Testis (tissue), 2 donors: ENCODE data around the gene SEMA3E.

Experiments used
- CTCF ChIP-seq, 3 experiments: fragments of 450-650 bp in 2 of 3; fragments of 200-600 bp in 1 of 3; sonication (generic) in 1 of 3; IDR thresholded peaks; one replicate each; pipeline ENCODE4 v1.5.1; 2016 to 2019; ENCODE audit warnings: antibody characterized with exemption in 3 of 3, mild to moderate bottlenecking in 2 of 3, moderate library complexity in 1 of 3
- POLR2A ChIP-seq: fragments of 450-650 bp; IDR thresholded peaks from one replicate; pipeline ENCODE4 v1.6.1; 2017; ENCODE audit warnings: antibody characterized with exemption, mild to moderate bottlenecking, moderate library complexity

- TF ChIP-seq POLR2A = no peak
- TF ChIP-seq CTCF (IDR thresholded peaks at IDR 0.05) = no peak
Measured at GRCh38 chr7:83519240-83519639, 129.7 kb downstream of the SEMA3E start.
